Muscle layer of duodenum (tissue), 2 donors: Measurements from ENCODE around the gene FSTL5.
"Not testable (repeated sequence)": the region's sequence is repeated elsewhere in the genome, so short reads cannot be mapped to it uniquely, and the experiment has no call there.

Experiments
- H3K27ac ChIP-seq: one replicate; pipeline ENCODE4 v1.7.0; 2013; ENCODE audit warnings: mild to moderate bottlenecking, low read length
- H3K27me3 ChIP-seq: one replicate; pipeline ENCODE4 v1.7.0; 2013; ENCODE audit warnings: low read depth, mild to moderate bottlenecking, control low read depth, low read length
- H3K36me3 ChIP-seq, 2 donors: one replicate each; pipeline ENCODE4 v1.7.0; 2013; ENCODE audit warnings: low read length in 2 of 2, control low read depth in 1 of 2, mild to moderate bottlenecking in 1 of 2; ENCODE audit not compliant: insufficient read depth in 2 of 2, control insufficient read depth in 1 of 2
- H3K4me1 ChIP-seq, 2 donors: one replicate each; pipeline ENCODE4 v1.7.0; 2013; ENCODE audit warnings: low read length in 2 of 2, mild to moderate bottlenecking in 2 of 2, control low read depth in 1 of 2, moderate library complexity in 1 of 2; ENCODE audit not compliant: insufficient read depth in 2 of 2, control insufficient read depth in 1 of 2
- H3K4me3 ChIP-seq, 2 donors: one replicate each; pipeline ENCODE4 v1.7.0; 2013; ENCODE audit warnings: low read length in 2 of 2, low read depth in 1 of 2, mild to moderate bottlenecking in 1 of 2
- H3K9me3 ChIP-seq, 2 donors: one replicate each; pipeline ENCODE4 v1.7.0; 2013; ENCODE audit warnings: low read length in 2 of 2, control low read depth in 1 of 2, mild to moderate bottlenecking in 1 of 2; ENCODE audit not compliant: control insufficient read depth in 1 of 2
- donor health status: healthy.

The FSTL5 gene

DNA sequence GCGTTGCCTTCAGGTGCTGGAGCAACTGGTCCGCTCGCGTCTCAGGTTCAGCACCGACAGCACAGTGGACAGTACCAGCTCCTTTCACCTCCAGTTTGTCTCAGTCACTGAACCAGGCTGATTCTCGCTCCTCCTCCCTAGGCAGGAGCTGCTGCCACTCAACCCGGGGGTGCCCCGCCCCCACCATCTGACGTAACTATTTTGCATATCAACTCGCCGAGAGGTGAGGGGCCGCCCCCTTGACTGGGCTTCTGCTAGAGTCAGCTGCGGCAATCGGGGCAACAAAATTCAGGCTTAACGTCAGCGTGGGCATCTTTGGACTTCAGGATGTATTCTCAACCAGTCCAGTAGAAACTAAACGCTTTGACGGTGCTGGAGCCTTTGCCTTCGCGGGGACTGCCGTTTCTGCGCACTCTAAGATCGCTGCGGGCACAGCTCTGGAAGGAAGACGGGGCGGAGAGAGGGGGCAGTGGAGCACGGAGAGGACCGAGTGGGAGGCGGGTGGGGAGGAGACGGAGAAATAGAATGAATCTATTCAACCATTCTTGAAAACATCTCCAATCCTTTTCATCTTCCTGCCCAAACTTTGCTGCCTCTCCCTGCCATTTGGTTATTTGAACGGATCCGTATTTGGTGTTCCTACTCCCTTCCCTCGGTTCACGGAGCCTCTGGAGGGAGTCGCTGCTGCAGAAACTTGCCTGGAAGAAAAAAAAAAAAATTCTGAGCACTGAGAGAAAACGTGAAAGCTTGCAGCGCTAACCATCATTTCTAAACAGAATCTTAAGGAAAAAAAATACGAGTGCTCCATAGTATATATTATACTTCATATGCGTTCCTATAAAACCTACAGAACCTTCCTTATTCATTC lies at the start of gene FSTL5:
FSTL5 (minus strand) TSS at position 109 of the 868 bp plus-strand sequence. CDS start 52,604 bp downstream, outside the sequence.
- Histone ChIP-seq H3K27ac (no peak within 1 kb of the TSS), H3K36me3 (no peaks in the 10 kb centered on the region), H3K27me3 (no peaks in the 10 kb centered on the region), H3K4me1 (peaks cover 0 to 9% of the 10 kb centered on the region in 2 donors), H3K9me3 (no peaks in the 10 kb centered on the region), H3K4me3 (peak within 1 kb of the TSS; percentile 67 to 79)

DNA sequence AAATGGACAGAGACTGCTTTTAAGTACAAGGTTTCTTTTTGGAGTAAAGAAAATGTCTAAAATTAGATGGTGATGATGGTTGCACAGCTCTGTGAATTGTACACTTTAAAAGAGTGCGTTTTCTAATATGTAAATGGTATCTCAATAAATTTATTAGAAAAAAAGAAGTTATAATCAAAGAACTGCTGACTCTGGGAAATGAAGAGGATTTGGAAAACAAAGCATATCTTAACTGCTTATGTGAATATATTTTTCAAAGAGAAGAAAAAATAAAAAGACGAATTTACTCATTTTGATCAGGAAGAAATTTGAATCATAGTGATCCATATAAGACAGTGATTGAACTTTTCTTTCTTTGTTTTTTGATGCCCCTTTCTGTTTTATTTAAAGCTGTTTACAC lies 45.9 kb upstream of the FSTL5 start:
- H3K27me3 ChIP-seq: no peaks in the 10 kb centered on the region
- H3K4me1 ChIP-seq: no peaks in the 10 kb centered on the region
- H3K27ac ChIP-seq: no peak overlapping the region

DNA sequence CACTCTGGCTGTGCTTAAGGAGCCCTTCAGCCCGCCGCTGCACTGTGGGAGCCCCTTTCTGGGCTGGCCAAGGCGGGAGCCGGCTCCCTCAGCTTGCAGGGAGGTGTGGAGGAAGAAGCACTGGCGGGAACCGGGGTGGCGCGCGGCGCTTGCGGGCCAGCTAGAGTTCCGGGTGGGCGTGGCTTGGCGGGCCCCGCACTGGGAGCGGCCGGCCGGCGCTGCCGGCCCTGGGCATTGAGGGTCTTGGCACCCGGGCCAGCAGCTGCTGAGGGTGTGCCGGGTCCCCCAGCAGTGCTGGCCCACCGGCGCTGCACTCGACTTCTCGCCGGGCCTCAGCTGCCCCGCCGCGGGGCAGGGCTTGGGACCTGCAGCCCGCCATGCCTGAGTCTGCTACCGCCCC lies 39.7 kb upstream of the FSTL5 start:
- not testable (repeated sequence) for H3K9me3 ChIP-seq, H3K27me3 ChIP-seq, H3K4me3 ChIP-seq, H3K36me3 ChIP-seq, H3K4me1 ChIP-seq, H3K27ac ChIP-seq

More for the DNA sequence above, 45.9 kb upstream of the FSTL5 start:
- Histone ChIP-seq H3K4me3 (no peak overlapping the region), H3K36me3 (no peaks in the 10 kb centered on the region), H3K9me3 (no peaks in the 10 kb centered on the region)

DNA sequence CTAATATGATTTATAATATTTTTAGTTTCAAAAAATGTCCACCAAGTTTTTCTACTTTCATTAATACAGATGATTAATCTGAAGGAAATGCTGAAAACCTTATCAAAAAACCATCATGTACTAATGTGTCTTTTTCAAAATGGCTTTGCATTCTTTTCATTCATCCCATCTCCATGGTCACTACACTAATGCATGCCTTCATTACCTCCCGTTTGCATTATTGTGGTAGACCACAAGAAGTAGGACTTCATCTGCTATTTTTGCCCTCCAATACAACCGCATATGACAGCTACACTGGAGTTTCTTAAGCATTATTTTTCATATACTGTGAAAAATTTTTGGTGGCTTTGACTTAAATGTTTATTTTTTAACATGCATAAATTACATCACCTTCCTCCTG lies 37.9 kb upstream of the FSTL5 start:
- H3K9me3 ChIP-seq: no peaks in the 10 kb centered on the region
- H3K27ac ChIP-seq: no peak overlapping the region
- no peak overlapping the region for H3K4me3 ChIP-seq
- no peaks in the 10 kb centered on the region for H3K4me1 ChIP-seq
- no peaks in the 10 kb centered on the region for H3K27me3 ChIP-seq
- H3K36me3 ChIP-seq: no peaks in the 10 kb centered on the region

DNA sequence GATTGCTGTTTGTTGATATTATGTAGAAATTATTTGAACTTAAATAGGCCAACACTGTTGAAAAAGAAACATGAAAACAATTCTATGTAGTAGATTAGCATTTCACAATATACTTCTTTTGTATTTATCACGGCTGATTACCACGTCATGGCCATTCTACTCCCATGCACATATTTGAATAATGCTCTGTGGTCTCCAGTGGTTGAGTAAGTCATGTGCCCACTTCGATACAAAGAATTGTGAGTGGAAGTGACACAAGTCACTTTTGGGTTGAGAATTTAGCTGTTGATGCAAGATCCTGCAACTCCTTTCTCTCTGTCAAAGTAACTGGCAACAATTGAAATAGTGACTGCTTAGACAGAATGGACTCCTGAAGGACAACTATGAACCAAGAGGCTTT lies 6.7 kb upstream of the FSTL5 start:
- H3K36me3 ChIP-seq: no peaks in the 10 kb centered on the region
- H3K4me3 ChIP-seq: no peak overlapping the region
- H3K4me1 ChIP-seq: no peaks in the 10 kb centered on the region
- H3K27ac ChIP-seq: no peak overlapping the region
- no peaks in the 10 kb centered on the region for H3K9me3 ChIP-seq
- no peaks in the 10 kb centered on the region for H3K27me3 ChIP-seq

DNA sequence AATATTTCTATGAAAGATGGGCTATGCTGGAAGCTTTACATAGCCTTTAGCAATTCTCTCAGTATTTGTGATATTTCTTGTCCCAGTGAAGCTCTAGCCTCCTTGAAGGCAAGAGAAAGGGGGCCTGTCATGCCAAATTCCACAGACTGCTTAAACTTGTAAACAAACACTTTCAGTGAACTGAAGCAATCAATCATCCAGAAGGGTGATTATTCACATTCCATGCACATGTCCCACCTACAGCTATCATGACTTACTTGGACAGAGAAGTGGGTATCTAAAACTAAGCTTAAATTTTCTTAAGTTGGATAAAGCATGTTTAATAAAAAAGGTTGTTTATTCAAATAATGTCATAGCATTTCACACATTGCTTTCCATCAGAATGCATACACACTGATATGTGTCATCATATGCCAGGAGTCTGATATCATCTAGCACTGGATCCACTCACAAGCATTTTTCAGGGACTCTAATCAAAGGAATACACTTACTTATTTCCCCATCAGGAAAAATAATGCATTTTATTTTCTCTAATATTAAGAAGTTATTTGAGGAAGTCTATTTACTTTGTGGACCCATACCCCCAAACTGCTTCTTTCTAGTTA lies 1.2 kb upstream of the FSTL5 start:
- Histone ChIP-seq H3K27ac (no peak overlapping the region), H3K4me1 (peaks cover 0 to 9% of the 10 kb centered on the region in 2 donors), H3K36me3 (no peaks in the 10 kb centered on the region), H3K4me3 (no peak overlapping the region), H3K27me3 (no peaks in the 10 kb centered on the region), H3K9me3 (no peaks in the 10 kb centered on the region)

DNA sequence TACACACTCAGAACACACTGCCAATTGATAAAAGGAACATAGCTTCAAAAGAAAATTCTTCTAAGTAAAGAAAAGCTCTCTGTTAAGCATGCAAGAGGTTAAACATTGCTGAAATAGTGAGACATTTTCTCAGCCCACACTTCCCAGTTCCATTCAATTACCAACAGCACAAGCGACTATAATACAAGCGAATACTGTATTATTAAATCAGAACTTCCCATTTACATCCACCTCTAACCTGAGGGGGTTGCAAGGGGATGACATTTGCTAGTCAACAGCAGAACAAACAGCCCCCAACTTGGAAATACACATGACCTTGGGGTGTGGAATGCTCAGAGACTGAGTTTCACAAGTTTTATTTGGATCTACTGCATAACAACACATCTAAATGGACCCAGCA lies 1.1 kb downstream of the FSTL5 start:
- no peak overlapping the region for H3K27ac ChIP-seq
- H3K4me1 ChIP-seq: peaks cover 0 to 9% of the 10 kb centered on the region in 2 donors
- no peaks in the 10 kb centered on the region for H3K36me3 ChIP-seq
- H3K4me3 ChIP-seq: no peak overlapping the region
- no peaks in the 10 kb centered on the region for H3K27me3 ChIP-seq
- no peaks in the 10 kb centered on the region for H3K9me3 ChIP-seq

DNA sequence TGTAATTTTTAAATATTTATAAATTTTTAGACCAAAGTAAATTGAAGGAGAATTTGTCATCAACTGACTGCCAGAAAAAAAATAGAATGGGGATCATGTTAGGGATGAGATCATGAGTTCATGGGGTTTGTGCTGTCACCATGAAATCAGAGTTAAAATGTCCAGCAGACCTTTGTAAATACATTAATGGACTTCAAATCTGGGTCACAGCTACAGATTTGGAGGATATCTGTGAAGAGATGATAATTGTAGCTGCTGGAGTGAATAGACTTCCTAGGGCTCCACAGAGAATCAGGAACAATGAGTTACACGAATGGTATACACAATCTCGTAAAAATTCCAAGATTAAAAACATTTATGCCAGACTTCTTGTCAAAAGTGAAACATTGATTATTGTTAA lies 6.6 kb downstream of the FSTL5 start:
- H3K4me3 ChIP-seq: no peak overlapping the region
- no peaks in the 10 kb centered on the region for H3K27me3 ChIP-seq
- no peak overlapping the region for H3K27ac ChIP-seq
- no peaks in the 10 kb centered on the region for H3K4me1 ChIP-seq
- no peaks in the 10 kb centered on the region for H3K9me3 ChIP-seq
- no peaks in the 10 kb centered on the region for H3K36me3 ChIP-seq

DNA sequence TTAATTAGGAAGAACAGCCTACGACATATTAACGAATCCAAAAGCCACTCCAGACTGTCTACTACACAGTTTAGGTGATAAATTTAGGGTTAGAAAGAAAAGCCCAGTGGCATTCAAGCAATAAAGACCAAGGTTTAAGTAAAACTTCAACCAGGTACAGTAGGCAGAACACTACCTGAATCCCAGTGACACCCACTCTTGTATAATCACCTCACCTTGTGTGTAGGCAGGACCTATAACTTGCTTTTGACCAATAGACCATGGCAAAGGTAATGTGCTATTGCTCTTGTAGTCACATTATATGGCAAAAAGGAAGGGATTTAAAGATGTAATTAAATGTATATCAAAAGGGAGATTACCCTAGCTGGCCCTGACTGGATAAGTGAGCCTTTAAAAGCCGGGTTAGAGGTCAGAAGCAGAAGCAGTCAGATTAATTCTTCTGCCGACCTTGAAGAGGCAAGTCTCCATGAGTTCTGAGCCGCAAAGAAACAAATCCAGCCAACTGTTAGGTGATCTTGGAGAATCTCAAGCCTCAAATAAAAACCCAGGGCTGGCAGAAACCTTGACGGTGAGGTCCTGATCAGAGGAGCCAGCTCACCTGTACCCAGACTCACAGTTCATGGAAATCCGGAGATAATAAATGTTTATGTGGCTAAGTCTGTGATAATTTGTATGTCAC lies 8.8 kb downstream of the FSTL5 start:
- Histone ChIP-seq H3K36me3 (no peaks in the 10 kb centered on the region), H3K27ac (no peak overlapping the region), H3K4me3 (no peak overlapping the region), H3K4me1 (no peaks in the 10 kb centered on the region), H3K9me3 (no peaks in the 10 kb centered on the region), H3K27me3 (no peaks in the 10 kb centered on the region)

DNA sequence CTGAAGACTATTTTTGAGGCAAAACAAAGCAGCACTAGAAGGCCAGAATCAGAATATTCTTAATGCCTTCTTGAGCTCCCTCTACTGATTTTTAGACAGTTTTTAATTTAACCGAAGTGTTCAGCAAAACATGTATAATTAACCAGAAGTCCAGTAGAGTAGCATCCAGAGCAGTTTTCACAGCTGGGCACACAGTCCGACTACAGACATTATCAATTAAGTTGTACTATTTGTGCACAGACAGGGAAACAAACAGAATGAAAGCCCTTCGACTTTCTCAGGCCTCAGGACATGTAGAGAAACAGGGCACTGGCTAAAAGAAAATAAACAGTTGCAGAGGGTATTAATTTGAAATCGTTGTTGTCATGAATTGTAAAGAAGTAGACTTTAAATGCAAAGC lies 11.9 kb downstream of the FSTL5 start:
- no peak overlapping the region for H3K4me3 ChIP-seq
- H3K4me1 ChIP-seq: no peaks in the 10 kb centered on the region
- no peaks in the 10 kb centered on the region for H3K9me3 ChIP-seq
- H3K36me3 ChIP-seq: no peaks in the 10 kb centered on the region
- no peak overlapping the region for H3K27ac ChIP-seq
- no peaks in the 10 kb centered on the region for H3K27me3 ChIP-seq

DNA sequence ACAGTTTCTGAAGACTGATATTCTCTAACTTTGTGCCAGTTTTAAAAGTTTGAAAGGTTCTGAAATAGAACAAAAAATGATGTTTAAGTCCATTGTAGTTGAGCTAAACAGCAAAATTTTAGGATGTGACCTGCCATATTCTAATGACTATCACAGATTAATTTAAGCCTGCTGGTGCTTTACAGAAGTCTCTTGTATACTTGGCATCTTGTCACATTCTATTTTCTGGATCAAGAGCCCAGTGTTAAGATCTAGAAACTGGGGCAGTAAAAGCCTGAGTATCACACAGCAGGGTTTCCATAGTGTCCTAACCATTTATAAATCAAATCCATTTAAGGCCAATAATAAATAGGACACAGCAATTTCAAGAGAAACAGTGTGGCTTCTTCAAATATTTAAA lies 12.4 kb downstream of the FSTL5 start:
- Histone ChIP-seq H3K36me3 (no peaks in the 10 kb centered on the region), H3K4me1 (no peaks in the 10 kb centered on the region), H3K4me3 (no peak overlapping the region), H3K27ac (no peak overlapping the region), H3K9me3 (no peaks in the 10 kb centered on the region), H3K27me3 (no peaks in the 10 kb centered on the region)
